Esophagus squamous epithelium (tissue), 4 donors: ENCODE data around the gene TSR3.

ENCODE experiments used
- CTCF ChIP-seq, 6 experiments: fragments of 450-650 bp in 4 of 6; fragments of 200-600 bp in 2 of 6; sonication (generic) in 2 of 6; IDR thresholded peaks; one replicate each; pipeline ENCODE4 v1.5.1; 2016 to 2019; ENCODE audit warnings: antibody characterized with exemption in 6 of 6, mild to moderate bottlenecking in 4 of 6, moderate library complexity in 4 of 6
- POLR2A ChIP-seq, 4 donors: fragments of 450-650 bp; IDR thresholded peaks; one replicate each; pipeline ENCODE4 v1.6.1; 2017; ENCODE audit warnings: antibody characterized with exemption in 4 of 4, mild to moderate bottlenecking in 4 of 4, moderate library complexity in 3 of 4

GRCh38 chr16:1379304-1380076, 27.8 kb upstream of the TSR3 start:
- TF ChIP-seq CTCF (IDR thresholded peaks at IDR 0.05) (no peak), POLR2A (IDR thresholded peaks at IDR 0.05) (no peak)
